K562 (cell line): ENCODE results near the gene GALNT18. TPM values are rescaled to one million over a fixed set of nuclear protein-coding genes. Genes with fewer than 3 reads are reported as not detected.

Experiments
- ATAC-seq: fragments of 200-7000 bp; cut with Tn5 transposase; 3 replicates; pipeline ENCODE4 v1.9.1; 2020; ENCODE audit warnings: moderate library complexity
- BruUV-seq: library from RNA; stranded (reverse); fragments of 400-500 nt; replicated peaks from 2 replicates; lab custom pipeline; 2021; lab: Mats Ljungman, UMichigan
- CTCF ChIA-PET: fragments of 300-600 bp; formaldehyde crosslinking; extraction: SDS; loops from one replicate; lab custom pipeline; 2021; ENCODE audit warnings: low intra/inter-chr PET ratio; lab: Yijun Ruan, JAX
- POLR2A ChIA-PET: fragments of 300-600, 350-650 bp; sonication (Branson Sonifier 250); formaldehyde crosslinking; extraction: SDS; loops from one replicate; lab custom pipeline; 2021; ENCODE audit warnings: antibody characterized with exemption, inconsistent platforms; lab: Yijun Ruan, JAX
- DNase-seq, 4 experiments: peaks; one replicate each; pipeline versions ENCODE4 v3.0.0 to v3.0.0-alpha.2; 2011 to 2018; ENCODE audit warnings: low spot score in 3 of 4, mixed read lengths in 3 of 4; ENCODE audit errors: extremely low read depth in 1 of 4
- FAIRE-seq: peaks from 2 replicates; lab custom pipeline; 2011; peaks lifted over from hg19 to GRCh38; lab: Jason Lieb, UNC
- H2AFZ ChIP-seq: 2 replicates; pipeline ENCODE4 v1.6.0; 2011; ENCODE audit warnings: low read depth, low read length, control low read depth, inconsistent platforms
- H3K27ac ChIP-seq: fragments of 200-600 bp; 3 replicates; pipeline ENCODE4 v1.8.0; 2011; ENCODE audit warnings: low read depth, mild to moderate bottlenecking, control low read depth, inconsistent platforms, low read length, moderate library complexity, mixed read lengths; ENCODE audit errors: extremely low read depth
- H3K27me3 ChIP-seq, 2 experiments: fragments of 300-600 bp in 1 of 2; 2 replicates in 1 of 2; 3 replicates in 1 of 2; pipeline versions ENCODE4 v1.6.0 to v1.8.0; 2011; ENCODE audit warnings: inconsistent platforms in 2 of 2, low read length in 2 of 2, mild to moderate bottlenecking in 1 of 2, mixed read lengths in 1 of 2, moderate library complexity in 1 of 2; ENCODE audit not compliant: control insufficient read depth in 2 of 2, insufficient read depth in 2 of 2
- H3K36me3 ChIP-seq: fragments of 300-600 bp; 3 replicates; pipeline ENCODE4 v1.8.0; 2011; ENCODE audit warnings: mild to moderate bottlenecking, low read length, inconsistent platforms; ENCODE audit not compliant: control insufficient read depth, insufficient read depth
- H3K4me1 ChIP-seq, 2 experiments: fragments of 200-600 bp in 1 of 2; replicated peaks in 1 of 2; 2 replicates in 1 of 2; 3 replicates in 1 of 2; pipeline versions ENCODE4 v1.5.1 to v1.8.0; 2011; ENCODE audit warnings: inconsistent platforms in 2 of 2, low read length in 2 of 2, mild to moderate bottlenecking in 1 of 2, mixed read lengths in 1 of 2, moderate library complexity in 1 of 2; ENCODE audit not compliant: control insufficient read depth in 2 of 2, insufficient read depth in 2 of 2
- H3K4me2 ChIP-seq: 2 replicates; pipeline ENCODE4 v1.6.1; 2011; ENCODE audit warnings: low read length, control low read depth, inconsistent platforms, mixed read lengths; ENCODE audit not compliant: insufficient read depth
- H3K4me3 ChIP-seq: fragments of 200-600 bp; sonication (generic), shearing (Covaris generic); 2 replicates; pipeline ENCODE4 v1.5.1; 2016; ENCODE audit warnings: control low read depth, inconsistent platforms
- H3K79me2 ChIP-seq: fragments of 200-600 bp; 3 replicates; pipeline ENCODE4 v1.8.0; 2011; ENCODE audit warnings: low read length, inconsistent platforms; ENCODE audit not compliant: control insufficient read depth, insufficient read depth
- H3K9ac ChIP-seq, 2 experiments: 2 replicates each; pipeline versions ENCODE4 v1.6.0 to v1.6.1; 2011; ENCODE audit warnings: low read depth in 2 of 2, low read length in 2 of 2, control low read depth in 1 of 2, inconsistent platforms in 1 of 2, mild to moderate bottlenecking in 1 of 2, mixed read lengths in 1 of 2; ENCODE audit not compliant: insufficient read depth in 1 of 2
- H3K9me1 ChIP-seq: one replicate; pipeline ENCODE4 v1.6.0; 2011; ENCODE audit warnings: inconsistent platforms, mild to moderate bottlenecking, low read length, moderate library complexity; ENCODE audit not compliant: control insufficient read depth, insufficient read depth
- H3K9me3 ChIP-seq: replicated peaks from 2 replicates; pipeline ENCODE4 v1.5.1; 2011; ENCODE audit warnings: low read depth, low read length, inconsistent platforms; ENCODE audit not compliant: control insufficient read depth, insufficient read depth
- H4K20me1 ChIP-seq: replicated peaks from 2 replicates; pipeline ENCODE4 v1.6.1; 2011; ENCODE audit warnings: low read length, inconsistent platforms, mixed read lengths; ENCODE audit not compliant: control insufficient read depth, insufficient read depth
- CBX2 ChIP-seq: fragments of 200-600 bp; sonication (generic); IDR thresholded peaks from one replicate; pipeline ENCODE4 v1.6.1; 2012; ENCODE audit warnings: mild to moderate bottlenecking, low read length, inconsistent platforms; ENCODE audit not compliant: insufficient read depth, poor library complexity, severe bottlenecking
- FOXA1 ChIP-seq: fragments of 450-650 bp; IDR thresholded peaks from 2 replicates; pipeline ENCODE4 v1.6.1; 2016; ENCODE audit warnings: mild to moderate bottlenecking, borderline replicate concordance
- NR2F6 ChIP-seq: fragments of 450-650 bp; formaldehyde crosslinking; IDR thresholded peaks from 2 replicates; pipeline ENCODE4 v1.4.0; 2020; ENCODE audit warnings: mild to moderate bottlenecking
- PHF8 ChIP-seq: fragments of 200-600 bp; sonication (generic); IDR thresholded peaks from 2 replicates; pipeline ENCODE4 v1.6.1; 2012; ENCODE audit warnings: mixed run types, mild to moderate bottlenecking, inconsistent platforms, low read length, moderate library complexity, borderline replicate concordance
- YY1 ChIP-seq, 3 experiments: IDR thresholded peaks; 2 replicates each; pipeline ENCODE4 v1.6.1; 2011; ENCODE audit warnings: low read length in 2 of 3, mild to moderate bottlenecking in 2 of 3, moderate library complexity in 2 of 3, borderline replicate concordance in 1 of 3, control low read depth in 1 of 3, low read depth in 1 of 3; ENCODE audit not compliant: insufficient read depth in 3 of 3, insufficient replicate concordance in 2 of 3, control insufficient read depth in 1 of 3, insufficient read length in 1 of 3; ENCODE audit errors: extremely low read depth in 1 of 3
- ZFP1 ChIP-seq: fragments of 450-650 bp; formaldehyde crosslinking; IDR thresholded peaks from 2 replicates; pipeline ENCODE4 v1.4.0; 2020; ENCODE audit warnings: mild to moderate bottlenecking, mixed read lengths
- WGBS: fragments of 100-300 bp; shearing (Covaris generic); methylation state at CpG from one replicate; pipeline ENCODE4 v1.1.6; 2016; ENCODE audit warnings: low coverage, mixed read lengths; ENCODE audit not compliant: insufficient coverage; ENCODE audit errors: missing lambda C conversion rate; 5-methylcytosine and 5-hydroxymethylcytosine counted together
- in situ Hi-C: fragments of 300-500 bp; cut with MboI; formaldehyde crosslinking; loops from 4 replicates; pipeline ENCODE4 v1.15.0; 2018; ENCODE audit warnings: inconsistent platforms, mixed read lengths
- intact Hi-C: fragments of 100-400 bp; cut with micrococcal nuclease; formaldehyde crosslinking; loops from 2 replicates; pipeline ENCODE4 v1.14.2; 2022
- polyA plus RNA-seq, 8 experiments: library from polyadenylated mRNA; depleted of rRNA in 4 of 8; stranded (reverse) in 5 of 8; unstranded in 3 of 8; fragments of >200 nt; fragmentation: Nextera tagmentation in 2 of 8; fragmentation: Illumina TruSeq in 1 of 8; extraction: Ambion mirVana in 2 of 8; extraction: Trizol in 1 of 8; gene quantifications; 2 replicates each; pipeline versions ENCODE4 v1.2.1 to v1.2.3, GENCODE V29; 2011 to 2014; ENCODE audit warnings: inconsistent platforms in 1 of 8, missing spikeins in 1 of 8
- total RNA-seq, 7 experiments: library from RNA; depleted of rRNA in 6 of 7; stranded (reverse); fragments of >200 nt in 6 of 7; fragmentation: Illumina TruSeq in 2 of 7; extraction: Trizol in 2 of 7; gene quantifications; 2 replicates each; pipeline versions ENCODE4 v1.2.1 to v1.2.3, GENCODE V29; 2011 to 2021; ENCODE audit warnings: low replicate concordance in 1 of 7
- TF ChIP-seq, protein P1 (sequence below), 2 experiments: fragments of 450-650 bp in 1 of 2; IDR thresholded peaks; 2 replicates each; pipeline ENCODE4 v1.6.1; 2011 to 2017; ENCODE audit warnings: low read depth in 2 of 2, antibody characterized with exemption in 1 of 2, borderline replicate concordance in 1 of 2, low read length in 1 of 2, mild to moderate bottlenecking in 1 of 2, mixed read lengths in 1 of 2; ENCODE audit not compliant: control insufficient read depth in 1 of 2
- TF ChIP-seq, protein P2 (sequence below): fragments of 450-650 bp; formaldehyde crosslinking; IDR thresholded peaks from 2 replicates; pipeline ENCODE4 v1.4.0; 2020; ENCODE audit warnings: mild to moderate bottlenecking, moderate library complexity

Gene GALNT18
- total and polyA plus RNA-seq, 9 of the 15 experiments (the other 6 are each of a cell fraction or from before 2014, with no cell fraction given): not detected

DNA sequence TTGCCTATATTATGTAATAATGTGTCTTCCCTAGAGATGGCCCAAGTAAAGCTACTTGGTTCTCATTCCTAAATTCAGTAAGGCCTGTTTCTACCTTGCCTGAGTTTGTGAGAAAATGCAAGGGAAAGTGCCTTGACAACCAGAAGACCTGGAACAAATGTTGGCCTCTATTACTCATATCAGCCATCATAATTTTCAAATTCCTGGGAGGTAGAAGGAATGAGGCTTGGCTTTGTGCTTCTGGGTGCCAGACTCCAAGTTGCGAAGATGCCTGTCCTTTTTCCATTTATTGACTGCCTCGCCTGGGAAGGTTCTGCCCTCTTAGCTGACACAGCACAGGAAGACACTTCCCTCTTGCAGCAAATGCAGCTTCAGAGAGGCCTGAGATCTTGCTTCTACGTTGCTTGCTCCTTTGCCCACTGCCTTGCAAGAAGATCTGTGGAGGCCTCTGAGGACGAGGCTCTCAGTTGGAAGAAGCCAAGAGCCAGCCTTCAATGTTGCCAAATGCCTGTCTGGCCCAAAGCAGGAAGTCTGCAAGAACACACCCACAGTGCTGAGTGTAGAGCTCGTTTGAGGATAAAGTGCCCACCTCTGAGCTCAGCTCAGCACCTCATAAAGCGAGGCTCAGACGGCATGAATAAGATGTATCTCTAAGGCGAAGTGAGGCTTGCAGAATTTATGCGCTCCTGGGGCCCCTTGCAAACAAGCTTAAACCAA lies 120.1 kb downstream of the GALNT18 start:
- 1% methylated on average over 9 of the region's 9 CpGs for WGBS
- intact Hi-C loops (no loop called here), in situ Hi-C loops (no loop called here)
- CTCF ChIA-PET: no interaction called here
- ATAC-seq (no peak), DNase-seq (no peak), FAIRE-seq (no peak)
- POLR2A ChIA-PET: interaction anchor here (0.6 kb wide), 1 partner anchor 249 kb away, joined by 3 read pairs; no protein-coding TSS in a partner anchor
- Histone ChIP-seq H2AFZ (no peak overlapping the region), H3K27ac (no peak overlapping the region), H3K9me1 (no peaks in the 10 kb centered on the region), H3K4me1 (no peaks in the 10 kb centered on the region), H3K9me3 (no peaks in the 10 kb centered on the region), H4K20me1 (no peaks in the 10 kb centered on the region), H3K27me3 (peaks cover 0 to 8% of the 10 kb centered on the region in 2 experiments; a peak in 1 of 5 replicates), H3K79me2 (no peaks in the 10 kb centered on the region), H3K36me3 (no peaks in the 10 kb centered on the region), H3K4me2 (no peak overlapping the region), H3K4me3 (no peak overlapping the region), H3K9ac (no peak overlapping the region)
- TF ChIP-seq CBX2: no peak
- no peak for TF ChIP-seq FOXA1
- TF ChIP-seq PHF8: no peak
- TF ChIP-seq, protein P1, sequence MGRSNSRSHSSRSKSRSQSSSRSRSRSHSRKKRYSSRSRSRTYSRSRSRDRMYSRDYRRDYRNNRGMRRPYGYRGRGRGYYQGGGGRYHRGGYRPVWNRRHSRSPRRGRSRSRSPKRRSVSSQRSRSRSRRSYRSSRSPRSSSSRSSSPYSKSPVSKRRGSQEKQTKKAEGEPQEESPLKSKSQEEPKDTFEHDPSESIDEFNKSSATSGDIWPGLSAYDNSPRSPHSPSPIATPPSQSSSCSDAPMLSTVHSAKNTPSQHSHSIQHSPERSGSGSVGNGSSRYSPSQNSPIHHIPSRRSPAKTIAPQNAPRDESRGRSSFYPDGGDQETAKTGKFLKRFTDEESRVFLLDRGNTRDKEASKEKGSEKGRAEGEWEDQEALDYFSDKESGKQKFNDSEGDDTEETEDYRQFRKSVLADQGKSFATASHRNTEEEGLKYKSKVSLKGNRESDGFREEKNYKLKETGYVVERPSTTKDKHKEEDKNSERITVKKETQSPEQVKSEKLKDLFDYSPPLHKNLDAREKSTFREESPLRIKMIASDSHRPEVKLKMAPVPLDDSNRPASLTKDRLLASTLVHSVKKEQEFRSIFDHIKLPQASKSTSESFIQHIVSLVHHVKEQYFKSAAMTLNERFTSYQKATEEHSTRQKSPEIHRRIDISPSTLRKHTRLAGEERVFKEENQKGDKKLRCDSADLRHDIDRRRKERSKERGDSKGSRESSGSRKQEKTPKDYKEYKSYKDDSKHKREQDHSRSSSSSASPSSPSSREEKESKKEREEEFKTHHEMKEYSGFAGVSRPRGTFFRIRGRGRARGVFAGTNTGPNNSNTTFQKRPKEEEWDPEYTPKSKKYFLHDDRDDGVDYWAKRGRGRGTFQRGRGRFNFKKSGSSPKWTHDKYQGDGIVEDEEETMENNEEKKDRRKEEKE (IDR thresholded peaks at IDR 0.05; ENCODE audit: borderline replicate concordance in 1 of 2, control insufficient read depth in 1 of 2, low read depth in 2 of 2, low read length in 1 of 2): no peak
- TF ChIP-seq NR2F6: no peak
- TF ChIP-seq ZFP1: no peak
- TF ChIP-seq, protein P2, sequence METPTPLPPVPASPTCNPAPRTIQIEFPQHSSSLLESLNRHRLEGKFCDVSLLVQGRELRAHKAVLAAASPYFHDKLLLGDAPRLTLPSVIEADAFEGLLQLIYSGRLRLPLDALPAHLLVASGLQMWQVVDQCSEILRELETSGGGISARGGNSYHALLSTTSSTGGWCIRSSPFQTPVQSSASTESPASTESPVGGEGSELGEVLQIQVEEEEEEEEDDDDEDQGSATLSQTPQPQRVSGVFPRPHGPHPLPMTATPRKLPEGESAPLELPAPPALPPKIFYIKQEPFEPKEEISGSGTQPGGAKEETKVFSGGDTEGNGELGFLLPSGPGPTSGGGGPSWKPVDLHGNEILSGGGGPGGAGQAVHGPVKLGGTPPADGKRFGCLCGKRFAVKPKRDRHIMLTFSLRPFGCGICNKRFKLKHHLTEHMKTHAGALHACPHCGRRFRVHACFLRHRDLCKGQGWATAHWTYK (CRISPR knock-in tag): no peak
- TF ChIP-seq YY1 (IDR thresholded peaks at IDR 0.05; ENCODE audit: borderline replicate concordance in 1 of 3, control insufficient read depth in 1 of 3, extremely low read depth in 1 of 3, insufficient read depth in 3 of 3, insufficient read length in 1 of 3, insufficient replicate concordance in 2 of 3, low read depth in 1 of 3, low read length in 2 of 3): no peak
- no TSS peak for BruUV-seq
